Liver (tissue), 9 donors: Measurements from ENCODE around the gene PLEKHN1. TPM values are rescaled to one million over a fixed set of nuclear protein-coding genes. Genes with fewer than 3 reads are reported as not detected.
A peak's percentile ranks its signal among the peaks of the same experiment; 100 is the strongest.

Experiments
- DNase-seq: peaks from one replicate; pipeline ENCODE4 v3.0.0-alpha.2; 2017; ENCODE audit warnings: low spot score
- H3K27ac ChIP-seq, 2 donors: one replicate each; pipeline ENCODE4 v1.7.0; 2013; ENCODE audit warnings: inconsistent platforms in 2 of 2, low read length in 2 of 2, control low read depth in 1 of 2, low read depth in 1 of 2, mild to moderate bottlenecking in 1 of 2
- H3K27me3 ChIP-seq, 4 donors: one replicate each; pipeline versions ENCODE4 v1.6.1 to v1.7.0; 2013; ENCODE audit warnings: low read length in 3 of 4, inconsistent platforms in 1 of 4, mild to moderate bottlenecking in 1 of 4, moderate library complexity in 1 of 4; ENCODE audit not compliant: control insufficient read depth in 4 of 4, insufficient read depth in 4 of 4
- H3K36me3 ChIP-seq, 4 donors: one replicate each; pipeline versions ENCODE4 v1.6.1 to v1.7.0; 2013; ENCODE audit warnings: low read length in 3 of 4, mild to moderate bottlenecking in 3 of 4, low read depth in 1 of 4, moderate library complexity in 1 of 4; ENCODE audit not compliant: control insufficient read depth in 4 of 4, insufficient read depth in 3 of 4
- H3K4me1 ChIP-seq, 4 donors: one replicate each; pipeline versions ENCODE4 v1.6.1 to v1.7.0; 2013; ENCODE audit warnings: low read length in 3 of 4, mild to moderate bottlenecking in 3 of 4, moderate library complexity in 1 of 4; ENCODE audit not compliant: control insufficient read depth in 4 of 4, insufficient read depth in 4 of 4
- H3K4me3 ChIP-seq, 3 donors: one replicate each; pipeline versions ENCODE4 v1.6.1 to v1.7.0; 2013; ENCODE audit warnings: low read length in 3 of 3, control low read depth in 1 of 3, low read depth in 1 of 3, mild to moderate bottlenecking in 1 of 3
- H3K9ac ChIP-seq, 2 donors: one replicate each; pipeline ENCODE4 v1.7.0; 2013; ENCODE audit warnings: low read length in 2 of 2, mild to moderate bottlenecking in 2 of 2, moderate library complexity in 2 of 2, control low read depth in 1 of 2, low read depth in 1 of 2
- H3K9me3 ChIP-seq, 4 donors: one replicate each; pipeline versions ENCODE4 v1.6.1 to v1.7.0; 2013; ENCODE audit warnings: low read length in 3 of 4; ENCODE audit not compliant: control insufficient read depth in 4 of 4
- EGR1 ChIP-seq, 2 donors: IDR thresholded peaks; 2 replicates each; pipeline ENCODE4 v1.6.1; 2016 to 2018; ENCODE audit warnings: antibody characterized with exemption in 2 of 2, low read depth in 2 of 2
- FOXA1 ChIP-seq: IDR thresholded peaks from 2 replicates; pipeline ENCODE4 v1.6.1; 2016; ENCODE audit warnings: antibody characterized with exemption
- FOXA2 ChIP-seq: IDR thresholded peaks from 2 replicates; pipeline ENCODE4 v1.6.1; 2016; ENCODE audit warnings: antibody characterized with exemption
- GABPA ChIP-seq, 2 donors: IDR thresholded peaks in 1 of 2; conservative IDR thresholded peaks in 1 of 2; 2 replicates each; pipeline ENCODE4 v1.6.1; 2016; ENCODE audit warnings: antibody characterized with exemption in 2 of 2, mild to moderate bottlenecking in 1 of 2, moderate library complexity in 1 of 2
- JUND ChIP-seq, 2 donors: IDR thresholded peaks; 2 replicates each; pipeline ENCODE4 v1.6.1; 2016; ENCODE audit warnings: antibody characterized with exemption in 2 of 2
- NR2F2 ChIP-seq: IDR thresholded peaks from 2 replicates; pipeline ENCODE4 v1.6.1; 2016; ENCODE audit warnings: antibody characterized with exemption
- SP1 ChIP-seq: IDR thresholded peaks from 2 replicates; pipeline ENCODE4 v1.6.1; 2018; ENCODE audit warnings: antibody characterized with exemption, mild to moderate bottlenecking
- YY1 ChIP-seq: IDR thresholded peaks from 2 replicates; pipeline ENCODE4 v1.6.1; 2016; ENCODE audit warnings: antibody characterized with exemption, mild to moderate bottlenecking
- WGBS: extraction: QIAGEN DNeasy Blood & Tissue Kit; methylation state at CpG from one replicate; pipeline ENCODE4 v1.1.7; 2013; 5-methylcytosine and 5-hydroxymethylcytosine counted together
- polyA plus RNA-seq, 2 donors: library from polyadenylated mRNA; stranded (reverse) in 1 of 2; unstranded in 1 of 2; fragments of 200-250 nt in 1 of 2; fragments of >200 nt in 1 of 2; fragmentation: Nextera tagmentation in 1 of 2; extraction: Ambion mirVana in 1 of 2; gene quantifications; one replicate each; pipeline versions ENCODE4 v1.2.1 to v1.2.3, GENCODE V29; 2013 to 2015
- total RNA-seq, 2 donors: library from RNA; depleted of rRNA; stranded (reverse); fragments of >200 nt; gene quantifications; one replicate each; pipeline ENCODE4 v1.2.3, GENCODE V29; 2014
- TF ChIP-seq, protein P1 (sequence below): IDR thresholded peaks from 2 replicates; pipeline ENCODE4 v1.6.1; 2016; ENCODE audit warnings: antibody characterized with exemption
- TF ChIP-seq, protein P2 (sequence below): IDR thresholded peaks from 2 replicates; pipeline ENCODE4 v1.6.1; 2016; ENCODE audit warnings: antibody characterized with exemption
- TF ChIP-seq, protein P3 (sequence below): fragments of 150-350 bp; IDR thresholded peaks from 2 replicates; pipeline ENCODE4 v1.5.1; 2017; ENCODE audit warnings: improper control_type of control experiment, low read depth, low read length; ENCODE audit not compliant: missing input control
- TF ChIP-seq, protein P4 (sequence below): IDR thresholded peaks from 2 replicates; pipeline ENCODE4 v1.6.1; 2016; ENCODE audit warnings: antibody characterized with exemption
- donor health status: healthy.
- donor health status: healthy.
- donor health status: healthy.
- donor health status: healthy.
- donor health status: healthy.

The PLEKHN1 gene
- total and polyA plus RNA-seq, 4 donors = 0.17 to 0.18 TPM; not detected in 2

DNA sequence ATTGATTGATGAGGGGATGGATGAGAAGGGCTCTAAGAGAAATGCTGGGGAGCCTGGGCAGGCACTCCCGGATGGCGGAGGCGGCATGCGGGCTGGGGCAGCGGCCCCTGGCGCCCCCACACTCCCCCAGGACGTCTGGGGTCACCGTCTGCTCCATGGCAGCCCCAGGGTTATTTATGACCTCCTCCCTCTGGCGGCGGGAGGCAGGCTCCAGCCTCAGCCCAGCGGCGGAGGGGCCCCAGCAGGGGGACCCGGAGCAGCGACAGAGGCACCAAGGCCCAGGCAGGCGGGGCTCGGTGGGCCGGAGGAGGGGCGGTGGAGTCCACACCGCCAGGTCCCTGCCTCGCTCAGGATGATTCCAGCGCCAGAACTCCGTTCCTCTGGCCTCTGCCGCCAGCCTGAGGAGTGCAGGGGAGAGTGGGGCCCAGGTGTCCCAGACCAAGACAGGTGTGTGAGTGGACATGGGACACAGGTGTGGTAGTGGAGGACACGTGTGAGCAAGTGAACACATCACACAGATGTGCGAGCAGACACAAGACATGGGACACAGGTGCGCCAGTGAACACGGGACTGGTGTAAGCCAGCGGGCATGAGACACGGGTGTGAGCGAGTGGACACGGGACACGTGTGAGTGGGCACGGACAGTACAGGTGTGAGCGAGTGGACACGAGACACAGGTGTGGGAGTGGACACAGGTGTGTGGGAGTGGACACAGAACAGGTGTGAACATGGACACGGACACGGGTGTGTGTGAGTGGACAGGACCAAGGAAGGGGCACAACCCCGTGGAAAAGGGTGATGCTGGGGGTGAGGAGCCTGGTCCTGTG is 45.1 kb upstream of the PLEKHN1 start (continued):
- no peak for TF ChIP-seq SP1
- TF ChIP-seq, protein P1, sequence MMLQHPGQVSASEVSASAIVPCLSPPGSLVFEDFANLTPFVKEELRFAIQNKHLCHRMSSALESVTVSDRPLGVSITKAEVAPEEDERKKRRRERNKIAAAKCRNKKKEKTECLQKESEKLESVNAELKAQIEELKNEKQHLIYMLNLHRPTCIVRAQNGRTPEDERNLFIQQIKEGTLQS = no peak

DNA sequence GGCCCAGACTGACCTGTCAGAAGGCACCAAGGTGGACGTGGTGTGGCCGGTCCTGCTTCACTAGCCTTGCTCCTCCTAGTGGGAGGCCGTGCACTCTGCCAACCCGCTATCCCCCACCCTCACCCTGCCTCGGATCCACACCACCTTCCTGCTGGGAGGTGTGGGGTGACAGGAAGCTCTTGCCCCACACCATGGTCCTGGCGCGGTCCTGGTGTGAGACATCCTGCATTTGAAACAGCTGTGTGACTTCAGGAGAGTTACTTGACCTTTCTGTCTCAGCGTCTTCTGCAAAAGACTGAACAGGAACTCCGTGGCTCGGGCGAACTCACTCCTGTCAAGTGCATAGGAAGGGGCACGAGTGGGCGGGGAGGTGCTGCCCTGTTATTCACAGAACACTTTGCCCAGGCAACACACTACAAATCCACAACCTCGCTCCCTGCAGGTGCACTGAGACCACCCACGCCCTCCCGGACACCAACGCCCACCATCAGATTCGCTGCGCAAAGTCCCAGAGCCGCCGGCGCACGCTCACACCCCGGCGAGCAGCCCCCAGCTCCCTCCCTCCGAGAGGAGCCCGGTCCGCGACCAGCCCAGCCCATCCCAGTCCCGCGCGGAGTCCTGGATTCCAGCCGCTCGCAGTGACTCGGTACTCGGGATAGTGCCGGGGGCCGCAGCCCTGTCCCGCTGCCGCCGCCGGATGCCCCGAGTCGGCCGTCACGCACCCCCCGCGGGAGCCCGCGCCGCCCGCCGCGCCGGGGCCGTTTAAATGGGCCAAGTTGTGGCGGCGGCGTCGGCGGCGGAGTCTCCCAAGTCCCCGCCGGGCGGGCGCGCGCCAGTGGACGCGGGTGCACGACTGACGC is 42.9 kb upstream of the PLEKHN1 start, which contains the start of gene SAMD11:
Gene SAMD11, plus strand, starts transcription at position 793 of the 860 bp plus-strand sequence. CDS start 509 bp downstream, outside the sequence.
- no peak within 1 kb of the TSS for H3K9ac ChIP-seq
- peaks cover 6 to 39% (median 26%) of the 10 kb centered on the region in 4 donors for H3K4me1 ChIP-seq
- H3K27me3 ChIP-seq = peaks cover 0 to 3% (median 3%) of the 10 kb centered on the region in 4 donors
- H3K36me3 ChIP-seq = no peaks in the 10 kb centered on the region
- peak within 1 kb of the TSS in 2 of 3 donors; percentile 31 to 61 for H3K4me3 ChIP-seq
- H3K9me3 ChIP-seq = no peaks in the 10 kb centered on the region
- H3K27ac ChIP-seq = no peak within 1 kb of the TSS
- 10% methylated on average over 72 of the region's 72 CpGs for WGBS
- DNase-seq = peak; percentile 78
- no peak for TF ChIP-seq FOXA2
- TF ChIP-seq FOXA1 = no peak
- TF ChIP-seq, protein P2, sequence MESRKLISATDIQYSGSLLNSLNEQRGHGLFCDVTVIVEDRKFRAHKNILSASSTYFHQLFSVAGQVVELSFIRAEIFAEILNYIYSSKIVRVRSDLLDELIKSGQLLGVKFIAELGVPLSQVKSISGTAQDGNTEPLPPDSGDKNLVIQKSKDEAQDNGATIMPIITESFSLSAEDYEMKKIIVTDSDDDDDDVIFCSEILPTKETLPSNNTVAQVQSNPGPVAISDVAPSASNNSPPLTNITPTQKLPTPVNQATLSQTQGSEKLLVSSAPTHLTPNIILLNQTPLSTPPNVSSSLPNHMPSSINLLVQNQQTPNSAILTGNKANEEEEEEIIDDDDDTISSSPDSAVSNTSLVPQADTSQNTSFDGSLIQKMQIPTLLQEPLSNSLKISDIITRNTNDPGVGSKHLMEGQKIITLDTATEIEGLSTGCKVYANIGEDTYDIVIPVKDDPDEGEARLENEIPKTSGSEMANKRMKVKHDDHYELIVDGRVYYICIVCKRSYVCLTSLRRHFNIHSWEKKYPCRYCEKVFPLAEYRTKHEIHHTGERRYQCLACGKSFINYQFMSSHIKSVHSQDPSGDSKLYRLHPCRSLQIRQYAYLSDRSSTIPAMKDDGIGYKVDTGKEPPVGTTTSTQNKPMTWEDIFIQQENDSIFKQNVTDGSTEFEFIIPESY = no peak
- TF ChIP-seq JUND (IDR thresholded peaks at IDR 0.05) = no peak
- no peak for TF ChIP-seq EGR1 (IDR thresholded peaks at IDR 0.05; ENCODE audit: low read depth in 2 of 2)
- TF ChIP-seq GABPA (IDR thresholded peaks at IDR 0.05 in 1 of 2, conservative IDR thresholded peaks at IDR 0.05 in 1 of 2) = no peak
- TF ChIP-seq SP1 = no peak
- TF ChIP-seq, protein P3, sequence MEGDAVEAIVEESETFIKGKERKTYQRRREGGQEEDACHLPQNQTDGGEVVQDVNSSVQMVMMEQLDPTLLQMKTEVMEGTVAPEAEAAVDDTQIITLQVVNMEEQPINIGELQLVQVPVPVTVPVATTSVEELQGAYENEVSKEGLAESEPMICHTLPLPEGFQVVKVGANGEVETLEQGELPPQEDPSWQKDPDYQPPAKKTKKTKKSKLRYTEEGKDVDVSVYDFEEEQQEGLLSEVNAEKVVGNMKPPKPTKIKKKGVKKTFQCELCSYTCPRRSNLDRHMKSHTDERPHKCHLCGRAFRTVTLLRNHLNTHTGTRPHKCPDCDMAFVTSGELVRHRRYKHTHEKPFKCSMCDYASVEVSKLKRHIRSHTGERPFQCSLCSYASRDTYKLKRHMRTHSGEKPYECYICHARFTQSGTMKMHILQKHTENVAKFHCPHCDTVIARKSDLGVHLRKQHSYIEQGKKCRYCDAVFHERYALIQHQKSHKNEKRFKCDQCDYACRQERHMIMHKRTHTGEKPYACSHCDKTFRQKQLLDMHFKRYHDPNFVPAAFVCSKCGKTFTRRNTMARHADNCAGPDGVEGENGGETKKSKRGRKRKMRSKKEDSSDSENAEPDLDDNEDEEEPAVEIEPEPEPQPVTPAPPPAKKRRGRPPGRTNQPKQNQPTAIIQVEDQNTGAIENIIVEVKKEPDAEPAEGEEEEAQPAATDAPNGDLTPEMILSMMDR = no peak
- TF ChIP-seq, protein P4, sequence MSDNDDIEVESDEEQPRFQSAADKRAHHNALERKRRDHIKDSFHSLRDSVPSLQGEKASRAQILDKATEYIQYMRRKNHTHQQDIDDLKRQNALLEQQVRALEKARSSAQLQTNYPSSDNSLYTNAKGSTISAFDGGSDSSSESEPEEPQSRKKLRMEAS = no peak
- no peak for TF ChIP-seq YY1
- TF ChIP-seq, protein P1 = no peak
- TF ChIP-seq NR2F2 = no peak
